22Rv1 (cell line): ENCODE data around the gene TRIM28.

Experiments
- CTCF ChIP-seq: fragments of 450-650 bp; IDR thresholded peaks from 2 replicates; pipeline ENCODE4 v1.5.1; 2017; ENCODE audit warnings: mild to moderate bottlenecking
- ZFX ChIP-seq: fragments of 450-650 bp; IDR thresholded peaks from 2 replicates; pipeline ENCODE4 v1.6.1; 2017; ENCODE audit warnings: antibody characterized with exemption, borderline replicate concordance

GRCh38 chr19:58563823-58564222 is 20.0 kb downstream of the TRIM28 start:
- TF ChIP-seq CTCF (no peak), ZFX (no peak)
